Stomach smooth muscle (tissue), 2 donors: ENCODE results near the gene ZNF407.

Source experiments
- H3K27ac ChIP-seq: one replicate; pipeline ENCODE4 v1.7.0; 2013; ENCODE audit warnings: mild to moderate bottlenecking, low read length, inconsistent platforms
- H3K27me3 ChIP-seq, 2 donors: one replicate each; pipeline ENCODE4 v1.7.0; 2013; ENCODE audit warnings: low read length in 2 of 2; ENCODE audit not compliant: insufficient read depth in 2 of 2, control insufficient read depth in 1 of 2
- H3K36me3 ChIP-seq, 2 donors: one replicate each; pipeline ENCODE4 v1.7.0; 2013; ENCODE audit warnings: low read length in 2 of 2; ENCODE audit not compliant: control insufficient read depth in 2 of 2, insufficient read depth in 2 of 2
- H3K4me1 ChIP-seq: one replicate; pipeline ENCODE4 v1.7.0; 2013; ENCODE audit warnings: low read length; ENCODE audit not compliant: control insufficient read depth, insufficient read depth
- H3K4me3 ChIP-seq, 2 donors: one replicate each; pipeline ENCODE4 v1.7.0; 2013; ENCODE audit warnings: low read length in 2 of 2
- H3K9ac ChIP-seq, 2 donors: one replicate each; pipeline ENCODE4 v1.7.0; 2013; ENCODE audit warnings: low read length in 2 of 2, mild to moderate bottlenecking in 1 of 2
- H3K9me3 ChIP-seq, 2 donors: one replicate each; pipeline ENCODE4 v1.7.0; 2013; ENCODE audit warnings: low read length in 2 of 2; ENCODE audit not compliant: control insufficient read depth in 2 of 2
- donor health status: healthy.
- donor health status: Pancreatic carcinoma.

ZNF407 gene

GRCh38 chr18:74826572-74826971, 228.9 kb downstream of the ZNF407 start:
- no peaks in the 10 kb centered on the region for H3K36me3 ChIP-seq
- H3K4me1 ChIP-seq = no peaks in the 10 kb centered on the region
- no peak overlapping the region for H3K27ac ChIP-seq
- H3K4me3 ChIP-seq = no peak overlapping the region
- H3K9ac ChIP-seq = no peak overlapping the region
- H3K9me3 ChIP-seq = no peaks in the 10 kb centered on the region
- H3K27me3 ChIP-seq = no peaks in the 10 kb centered on the region

GRCh38 chr18:74828200-74828599, 230.5 kb downstream of the ZNF407 start:
- Histone ChIP-seq H3K4me3 (no peak overlapping the region), H3K9ac (no peak overlapping the region)

GRCh38 chr18:74831571-74832250, 234.0 kb downstream of the ZNF407 start:
- no peaks in the 10 kb centered on the region for H3K27me3 ChIP-seq
- H3K27ac ChIP-seq = no peak overlapping the region
- no peaks in the 10 kb centered on the region for H3K36me3 ChIP-seq
- no peak overlapping the region for H3K9ac ChIP-seq
- H3K4me3 ChIP-seq = no peak overlapping the region
- H3K9me3 ChIP-seq = no peaks in the 10 kb centered on the region
- H3K4me1 ChIP-seq = no peaks in the 10 kb centered on the region

More at GRCh38 chr18:74828200-74828599, 230.5 kb downstream of the ZNF407 start:
- Histone ChIP-seq H3K4me1 (no peaks in the 10 kb centered on the region), H3K27me3 (no peaks in the 10 kb centered on the region), H3K27ac (no peak overlapping the region), H3K9me3 (no peaks in the 10 kb centered on the region), H3K36me3 (no peaks in the 10 kb centered on the region)

GRCh38 chr18:74832381-74832780, 234.7 kb downstream of the ZNF407 start:
- H3K9ac ChIP-seq = no peak overlapping the region
- no peak overlapping the region for H3K27ac ChIP-seq
- no peaks in the 10 kb centered on the region for H3K27me3 ChIP-seq
- H3K9me3 ChIP-seq = no peaks in the 10 kb centered on the region
- H3K4me1 ChIP-seq = no peaks in the 10 kb centered on the region
- H3K36me3 ChIP-seq = no peaks in the 10 kb centered on the region
- H3K4me3 ChIP-seq = no peak overlapping the region

GRCh38 chr18:74832999-74833398, 235.3 kb downstream of the ZNF407 start:
- Histone ChIP-seq H3K4me1 (no peaks in the 10 kb centered on the region), H3K9ac (no peak overlapping the region), H3K27me3 (no peaks in the 10 kb centered on the region), H3K36me3 (no peaks in the 10 kb centered on the region), H3K27ac (no peak overlapping the region), H3K4me3 (no peak overlapping the region), H3K9me3 (no peaks in the 10 kb centered on the region)

- Histone ChIP-seq H3K4me3 (no peak overlapping the region), H3K27ac (no peak overlapping the region), H3K4me1 (no peaks in the 10 kb centered on the region)
These were observed 237.0 kb downstream of the ZNF407 start for GRCh38 chr18:74834424-74835309.

GRCh38 chr18:74836296-74837139, 238.8 kb downstream of the ZNF407 start:
- Histone ChIP-seq H3K27ac (no peak overlapping the region), H3K4me1 (no peaks in the 10 kb centered on the region), H3K9me3 (no peaks in the 10 kb centered on the region), H3K36me3 (no peaks in the 10 kb centered on the region), H3K27me3 (no peaks in the 10 kb centered on the region), H3K4me3 (no peak overlapping the region), H3K9ac (no peak overlapping the region)

More at GRCh38 chr18:74834424-74835309, 237.0 kb downstream of the ZNF407 start:
- Histone ChIP-seq H3K27me3 (no peaks in the 10 kb centered on the region), H3K9me3 (no peaks in the 10 kb centered on the region), H3K9ac (no peak overlapping the region), H3K36me3 (no peaks in the 10 kb centered on the region)

GRCh38 chr18:74840492-74841167, 243.0 kb downstream of the ZNF407 start:
- Histone ChIP-seq H3K4me1 (no peaks in the 10 kb centered on the region), H3K4me3 (no peak overlapping the region), H3K36me3 (no peaks in the 10 kb centered on the region), H3K27me3 (no peaks in the 10 kb centered on the region), H3K9me3 (no peaks in the 10 kb centered on the region), H3K27ac (no peak overlapping the region), H3K9ac (no peak overlapping the region)

- no peaks in the 10 kb centered on the region for H3K9me3 ChIP-seq
- no peaks in the 10 kb centered on the region for H3K27me3 ChIP-seq
- no peak overlapping the region for H3K27ac ChIP-seq
- no peak overlapping the region for H3K9ac ChIP-seq
- no peaks in the 10 kb centered on the region for H3K4me1 ChIP-seq
- no peak overlapping the region for H3K4me3 ChIP-seq
- H3K36me3 ChIP-seq = no peaks in the 10 kb centered on the region
These were observed 243.6 kb downstream of the ZNF407 start for GRCh38 chr18:74841248-74841647.

- no peaks in the 10 kb centered on the region for H3K4me1 ChIP-seq
- no peak overlapping the region for H3K4me3 ChIP-seq
- H3K9ac ChIP-seq = no peak overlapping the region
- H3K27me3 ChIP-seq = no peaks in the 10 kb centered on the region
- H3K9me3 ChIP-seq = no peaks in the 10 kb centered on the region
- no peaks in the 10 kb centered on the region for H3K36me3 ChIP-seq
- H3K27ac ChIP-seq = no peak overlapping the region
These were observed 251.6 kb downstream of the ZNF407 start for GRCh38 chr18:74849301-74849700.
